Endothelial cell of umbilical vein (primary cell): Measurements from ENCODE around the gene DCDC1. TPM values are rescaled to one million over a fixed set of nuclear protein-coding genes. Genes with fewer than 3 reads are reported as not detected.

Experiments
- BruUV-seq: library from RNA; stranded (reverse); fragments of 400-500 nt; replicated peaks from 2 replicates; lab custom pipeline; 2021; lab: Mats Ljungman, UMichigan
- CTCF ChIA-PET: fragments of 300-600, 350-600 bp; sonication (Branson Sonifier 250); formaldehyde crosslinking; loops from one replicate; lab custom pipeline; 2021; ENCODE audit warnings: antibody characterized with exemption, inconsistent platforms; lab: Charles Lee
- POLR2A ChIA-PET: fragments of 300-600, 350-600 bp; sonication (Branson Sonifier 250); formaldehyde crosslinking; loops from one replicate; lab custom pipeline; 2021; ENCODE audit warnings: antibody characterized with exemption, inconsistent platforms; lab: Charles Lee
- DNase-seq: peaks from one replicate; pipeline ENCODE4 v3.0.0-alpha.2; 2011; ENCODE audit warnings: low read depth, low spot score
- FAIRE-seq: peaks from 2 replicates; lab custom pipeline; 2011; peaks lifted over from hg19 to GRCh38; lab: Jason Lieb, UNC
- H2AFZ ChIP-seq: 2 replicates; pipeline ENCODE4 v1.6.0; 2012; ENCODE audit warnings: low read depth, low read length, control low read depth, inconsistent platforms
- H3K27ac ChIP-seq: 2 replicates; pipeline ENCODE4 v1.5.1; 2011; ENCODE audit warnings: low read depth, mild to moderate bottlenecking, control low read depth, low read length, moderate library complexity; ENCODE audit not compliant: insufficient read depth
- H3K27me3 ChIP-seq, 2 experiments: 2 replicates each; pipeline versions ENCODE4 v1.6.0 to v1.6.1; 2011; ENCODE audit warnings: low read length in 2 of 2, mixed read lengths in 1 of 2; ENCODE audit not compliant: control insufficient read depth in 2 of 2, insufficient read depth in 2 of 2
- H3K36me3 ChIP-seq, 2 experiments: 2 replicates in 1 of 2; 3 replicates in 1 of 2; pipeline ENCODE4 v1.5.1; 2011; ENCODE audit warnings: low read length in 2 of 2, mild to moderate bottlenecking in 1 of 2, moderate library complexity in 1 of 2; ENCODE audit not compliant: control insufficient read depth in 2 of 2, insufficient read depth in 2 of 2; ENCODE audit errors: extremely low read depth in 1 of 2
- H3K4me1 ChIP-seq: 3 replicates; pipeline ENCODE4 v1.5.1; 2011; ENCODE audit warnings: mild to moderate bottlenecking, low read length; ENCODE audit not compliant: control insufficient read depth, insufficient read depth; ENCODE audit errors: extremely low read depth
- H3K4me2 ChIP-seq: 2 replicates; pipeline ENCODE4 v1.6.1; 2011; ENCODE audit warnings: low read length, control low read depth, mixed read lengths; ENCODE audit not compliant: insufficient read depth
- H3K4me3 ChIP-seq, 3 experiments: fragments of 200-600 bp in 1 of 3; sonication (generic), shearing (Covaris generic) in 1 of 3; replicated peaks in 1 of 3; 2 replicates each; pipeline ENCODE4 v1.5.1; 2011 to 2016; ENCODE audit warnings: control low read depth in 3 of 3, low read length in 3 of 3, mild to moderate bottlenecking in 2 of 3, inconsistent platforms in 1 of 3, low read depth in 1 of 3, moderate library complexity in 1 of 3; ENCODE audit not compliant: insufficient read depth in 1 of 3
- H3K79me2 ChIP-seq: 2 replicates; pipeline ENCODE4 v1.6.0; 2012; ENCODE audit warnings: low read length, inconsistent platforms; ENCODE audit not compliant: control insufficient read depth, insufficient read depth
- H3K9ac ChIP-seq: replicated peaks from 2 replicates; pipeline ENCODE3; 2011; ENCODE audit warnings: low read length, control low read depth; ENCODE audit not compliant: insufficient read depth; ENCODE audit errors: extremely low read depth
- H3K9me1 ChIP-seq: replicated peaks from 3 replicates; pipeline ENCODE4 v1.6.0; 2011; ENCODE audit warnings: mild to moderate bottlenecking, low read length; ENCODE audit not compliant: control insufficient read depth, insufficient read depth; ENCODE audit errors: extremely low read depth
- H3K9me3 ChIP-seq: replicated peaks from 2 replicates; pipeline ENCODE4 v1.5.1; 2012; ENCODE audit warnings: low read length, inconsistent platforms; ENCODE audit not compliant: control insufficient read depth, insufficient read depth
- H4K20me1 ChIP-seq: replicated peaks from 2 replicates; pipeline ENCODE3; 2011; ENCODE audit warnings: mild to moderate bottlenecking, low read length; ENCODE audit not compliant: control insufficient read depth, insufficient read depth; ENCODE audit errors: extremely low read depth
- CTCF ChIP-seq, 2 donors: IDR thresholded peaks; 1 replicate in 1 of 2; 2 replicates in 1 of 2; pipeline ENCODE4 v1.5.1; 2011; ENCODE audit warnings: low read length in 2 of 2, mild to moderate bottlenecking in 2 of 2, moderate library complexity in 2 of 2, control low read depth in 1 of 2, inconsistent platforms in 1 of 2, low read depth in 1 of 2; ENCODE audit not compliant: insufficient read depth in 1 of 2; ENCODE audit errors: extremely low read depth in 1 of 2
- EZH2 ChIP-seq: IDR thresholded peaks from 2 replicates; pipeline ENCODE4 v1.6.1; 2012; ENCODE audit warnings: borderline replicate concordance, low read depth, mild to moderate bottlenecking, moderate library complexity, low read length, inconsistent platforms; ENCODE audit not compliant: severe bottlenecking
- FOS ChIP-seq: IDR thresholded peaks from 2 replicates; pipeline ENCODE4 v1.6.1; 2011; ENCODE audit warnings: mild to moderate bottlenecking, low read length, moderate library complexity, borderline replicate concordance; ENCODE audit not compliant: insufficient read depth
- GATA2 ChIP-seq: IDR thresholded peaks from 2 replicates; pipeline ENCODE4 v1.7.0; 2011; ENCODE audit warnings: low read depth, mild to moderate bottlenecking, moderate library complexity, mixed read lengths, low read length; ENCODE audit not compliant: insufficient read length, insufficient read depth
- JUN ChIP-seq: IDR thresholded peaks from 2 replicates; pipeline ENCODE4 v1.6.1; 2011; ENCODE audit warnings: borderline replicate concordance, low read depth; ENCODE audit not compliant: insufficient read length, insufficient read depth
- MAX ChIP-seq: IDR thresholded peaks from 2 replicates; pipeline ENCODE4 v1.6.1; 2011; ENCODE audit not compliant: insufficient read depth, insufficient read length
- MYC ChIP-seq: IDR thresholded peaks from one replicate; pipeline ENCODE4 v1.6.1; 2011; ENCODE audit warnings: mild to moderate bottlenecking, low read depth, low read length
- POLR2A ChIP-seq: IDR thresholded peaks from 2 replicates; pipeline ENCODE4 v1.6.1; 2012; ENCODE audit warnings: low read depth, mild to moderate bottlenecking, control low read depth, low read length
- POLR2AphosphoS5 ChIP-seq: IDR thresholded peaks from 2 replicates; pipeline ENCODE4 v1.6.1; 2012; ENCODE audit warnings: low read depth, mild to moderate bottlenecking, control low read depth, low read length, moderate library complexity; ENCODE audit not compliant: insufficient read depth
- dilution Hi-C: fragments of 300-500 bp; cut with MboI; formaldehyde crosslinking; loops from one replicate; pipeline ENCODE4 v1.15.0; 2019; ENCODE audit warnings: low sequenced_read_pairs; ENCODE audit not compliant: extremely low pct_ligation_motif_present
- intact Hi-C: fragments of 100-400 bp; cut with micrococcal nuclease; formaldehyde crosslinking; loops from one replicate; pipeline ENCODE4 v1.10.0; 2022
- polyA plus RNA-seq, 4 experiments: library from polyadenylated mRNA; depleted of rRNA in 3 of 4; stranded (reverse) in 3 of 4; unstranded in 1 of 4; fragments of >200 nt; gene quantifications; 2 replicates each; pipeline versions ENCODE4 v1.2.1 to v1.2.3, GENCODE V29; 2011 to 2012; ENCODE audit warnings: missing spikeins in 1 of 4
- total RNA-seq: library from RNA; stranded (reverse); gene quantifications from 2 replicates; pipeline ENCODE4 v1.2.3, GENCODE V29; 2021

DCDC1 gene
- total and polyA plus RNA-seq, 2 donors (not counting 3 experiments of a cell fraction or from before 2014, with no cell fraction given) = 0.04 TPM; not detected in 1

- dilution Hi-C loops (no loop called here), intact Hi-C loops (no loop called here)
- FAIRE-seq (no peak), DNase-seq (no peak)
- H3K4me1 ChIP-seq = no peaks in the 10 kb centered on the region
- CTCF ChIA-PET = no interaction called here
- H3K9me1 ChIP-seq = no peaks in the 10 kb centered on the region
- BruUV-seq = no TSS peak
- H4K20me1 ChIP-seq = no peaks in the 10 kb centered on the region
- H3K27me3 ChIP-seq = no peaks in the 10 kb centered on the region
- H3K79me2 ChIP-seq = no peaks in the 10 kb centered on the region
- H3K9me3 ChIP-seq = no peaks in the 10 kb centered on the region
- no peak overlapping the region for H3K9ac ChIP-seq
- H3K36me3 ChIP-seq = no peaks in the 10 kb centered on the region
- H2AFZ ChIP-seq = no peak overlapping the region
- POLR2A ChIA-PET = no interaction called here
- TF ChIP-seq MAX = no peak
- no peak overlapping the region for H3K4me2 ChIP-seq
- no peak overlapping the region for H3K27ac ChIP-seq
- no peak overlapping the region for H3K4me3 ChIP-seq
Measured at GRCh38 chr11:31114442-31114841, 255.1 kb downstream of the DCDC1 start.

- no TSS peak for BruUV-seq
- no peaks in the 10 kb centered on the region for H3K9me1 ChIP-seq
- no peaks in the 10 kb centered on the region for H3K27me3 ChIP-seq
- intact Hi-C loops = no loop called here
- DNase-seq = no peak
- ChIA-PET POLR2A (no interaction called here), CTCF (no interaction called here)
- TF ChIP-seq POLR2AphosphoS5 (no peak), EZH2 (no peak), GATA2 (no peak), MYC (no peak), MAX (no peak), JUN (no peak), FOS (no peak), POLR2A (no peak), CTCF (IDR thresholded peaks at IDR 0.05; ENCODE audit: extremely low read depth in 1 of 2, insufficient read depth in 1 of 2, low read depth in 1 of 2, low read length in 2 of 2) (no peak)
- dilution Hi-C loops = no loop called here
- no peaks in the 10 kb centered on the region for H3K9me3 ChIP-seq
- H3K27ac ChIP-seq = no peak overlapping the region
- no peak for FAIRE-seq
- no peaks in the 10 kb centered on the region for H4K20me1 ChIP-seq
- no peaks in the 10 kb centered on the region for H3K36me3 ChIP-seq
- H3K4me1 ChIP-seq = no peaks in the 10 kb centered on the region
- no peak overlapping the region for H2AFZ ChIP-seq
- H3K4me2 ChIP-seq = no peak overlapping the region
- H3K4me3 ChIP-seq = no peak overlapping the region
- no peak overlapping the region for H3K9ac ChIP-seq
- H3K79me2 ChIP-seq = no peaks in the 10 kb centered on the region
Measured at GRCh38 chr11:31110830-31111229, 258.7 kb downstream of the DCDC1 start.
